Suppressor macrophage treated with lipopolysaccharide for 4 hours (primary cell): Measurements from ENCODE around the gene ZNF829.

Experiments
- DNase-seq: peaks from one replicate; pipeline ENCODE4 v3.0.0-alpha.2; 2020

The ZNF829 gene

DNA sequence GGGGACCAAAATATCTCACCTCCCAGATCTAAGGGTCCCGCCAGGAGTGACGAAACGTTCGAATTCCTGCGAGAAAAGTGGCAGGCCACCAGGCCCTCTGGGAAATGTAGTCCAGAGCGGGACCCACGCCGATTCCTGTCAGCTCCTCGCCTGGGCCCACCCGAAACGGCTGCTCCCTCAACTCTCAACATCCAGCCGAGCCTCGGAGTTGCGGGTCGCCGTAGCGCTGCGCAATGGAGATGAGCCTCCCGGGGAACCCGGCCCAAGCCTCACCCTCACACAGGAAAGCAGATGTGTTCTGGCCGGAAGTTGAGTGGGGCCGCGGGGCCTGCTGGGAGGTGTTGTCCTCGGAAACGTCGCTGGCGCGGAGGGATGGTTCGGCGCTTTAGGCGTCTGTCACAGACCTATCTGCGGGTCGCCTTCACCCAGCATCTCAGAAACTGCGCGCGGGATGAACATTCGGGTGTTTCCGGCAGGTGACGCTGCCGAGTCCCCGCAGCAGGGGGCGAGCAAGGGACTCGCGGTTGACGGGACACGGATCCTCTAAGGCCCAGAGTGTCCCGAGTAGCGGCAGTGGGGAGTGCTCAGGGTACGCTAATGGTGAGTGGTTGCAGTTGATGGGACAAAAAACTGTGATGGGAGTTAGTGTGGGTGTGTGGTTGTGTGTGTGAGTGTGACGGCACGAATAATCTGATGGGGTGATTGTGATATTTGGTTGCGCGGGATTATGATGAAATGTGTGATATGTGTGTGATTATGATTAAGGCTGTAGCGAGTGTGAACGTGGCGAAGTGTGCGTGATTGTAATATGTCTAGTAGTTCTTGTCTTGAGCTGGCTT, at the start of gene ZNF829, which contains the start of gene ZNF568:
ZNF829 (minus strand) TSS at position 300 of the 839 bp plus-strand sequence. CDS start 1,124 bp downstream, outside the sequence.
ZNF568 (plus strand) TSS at position 341 of the 839 bp plus-strand sequence. CDS start 6,439 bp downstream, outside the sequence.
- DNase-seq = peak; percentile 84

- no peak for DNase-seq
Observed at GRCh38 chr19:36963280-36963679, 47.2 kb upstream of the ZNF829 start.

DNA sequence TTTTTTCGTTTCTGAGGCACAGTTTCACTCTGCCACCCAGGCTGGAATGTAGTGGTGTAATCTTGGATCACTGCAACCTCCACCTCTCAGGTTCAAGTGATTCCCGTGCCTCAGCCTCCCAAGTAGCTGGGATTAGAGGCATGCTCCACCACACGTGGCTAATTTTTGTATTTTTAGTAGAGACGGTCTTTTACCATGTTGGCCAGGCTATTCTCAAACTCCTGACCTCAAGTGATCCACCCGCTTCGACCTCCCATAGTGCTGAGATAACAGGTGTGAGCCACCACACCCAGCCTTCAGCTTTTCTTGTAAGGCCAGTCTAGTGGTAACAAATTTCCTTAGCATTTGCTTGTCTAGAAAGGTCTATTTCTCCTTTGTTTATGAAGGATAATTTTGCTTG, 46.3 kb upstream of the ZNF829 start:
- no peak for DNase-seq

- no peak for DNase-seq
Observed at GRCh38 chr19:36950335-36951119, 34.4 kb upstream of the ZNF829 start.

DNA sequence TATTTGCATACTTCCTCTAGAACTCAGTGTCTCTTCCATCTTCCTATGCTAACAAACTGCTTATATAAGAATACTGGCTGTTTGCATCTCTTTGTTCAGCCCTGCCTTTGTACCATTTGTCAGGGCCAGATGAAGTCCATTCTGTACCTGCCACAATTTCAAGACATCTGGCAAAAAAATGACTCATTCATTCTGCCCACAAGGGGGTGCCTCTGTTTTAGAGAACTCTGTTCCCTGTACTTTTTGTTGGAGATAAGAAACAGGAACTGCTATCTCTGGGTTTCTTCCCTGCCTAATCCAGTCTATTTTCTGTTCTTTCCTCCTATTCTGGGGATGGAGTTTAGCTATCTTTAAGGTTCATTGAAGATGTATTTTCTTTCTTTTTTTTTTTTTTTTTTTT, 23.1 kb upstream of the ZNF829 start:
- no peak for DNase-seq

GRCh38 chr19:36931684-36932083, 15.6 kb upstream of the ZNF829 start:
- DNase-seq = no peak

DNA sequence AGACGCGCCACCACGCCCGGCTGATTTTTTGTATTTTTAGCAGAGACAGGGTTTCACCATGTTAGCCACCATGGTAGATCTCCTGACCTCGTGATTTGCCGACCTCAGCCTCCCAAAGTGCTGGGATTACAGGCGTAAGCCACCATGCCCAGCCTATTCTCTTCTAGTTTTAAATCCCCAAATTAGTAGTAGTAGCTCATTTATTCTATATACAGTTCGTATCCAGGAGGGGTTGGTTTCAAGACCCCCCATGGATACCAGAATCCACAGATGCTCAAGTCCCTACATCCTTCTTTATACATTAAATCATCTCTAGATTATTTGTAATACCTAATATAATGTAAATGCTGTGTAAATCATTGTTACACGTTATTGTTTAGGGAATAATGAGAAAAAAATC, 2.0 kb upstream of the ZNF829 start:
- DNase-seq = no peak

GRCh38 chr19:36916991-36917390, 900 bp upstream of the ZNF829 start:
- DNase-seq = no peak

DNA sequence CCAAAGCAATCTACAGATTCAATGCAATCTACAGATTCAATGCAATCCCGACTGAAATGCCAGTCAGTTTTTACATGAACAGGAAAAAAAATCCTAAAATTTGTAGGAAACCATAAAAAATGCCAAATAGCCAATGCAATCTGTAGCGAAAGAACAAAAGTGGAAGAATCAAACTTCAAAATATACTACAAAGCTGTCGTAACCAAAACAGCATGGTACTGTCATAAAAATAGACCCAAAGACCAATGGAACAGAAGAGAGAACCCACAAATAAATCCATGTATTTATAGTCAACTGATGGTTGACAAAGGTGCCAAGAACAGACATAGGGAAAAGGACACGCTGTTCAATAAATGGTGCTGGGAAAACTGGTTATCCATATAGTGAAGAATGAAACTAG, 17.7 kb downstream of the ZNF829 start:
- no peak for DNase-seq

DNA sequence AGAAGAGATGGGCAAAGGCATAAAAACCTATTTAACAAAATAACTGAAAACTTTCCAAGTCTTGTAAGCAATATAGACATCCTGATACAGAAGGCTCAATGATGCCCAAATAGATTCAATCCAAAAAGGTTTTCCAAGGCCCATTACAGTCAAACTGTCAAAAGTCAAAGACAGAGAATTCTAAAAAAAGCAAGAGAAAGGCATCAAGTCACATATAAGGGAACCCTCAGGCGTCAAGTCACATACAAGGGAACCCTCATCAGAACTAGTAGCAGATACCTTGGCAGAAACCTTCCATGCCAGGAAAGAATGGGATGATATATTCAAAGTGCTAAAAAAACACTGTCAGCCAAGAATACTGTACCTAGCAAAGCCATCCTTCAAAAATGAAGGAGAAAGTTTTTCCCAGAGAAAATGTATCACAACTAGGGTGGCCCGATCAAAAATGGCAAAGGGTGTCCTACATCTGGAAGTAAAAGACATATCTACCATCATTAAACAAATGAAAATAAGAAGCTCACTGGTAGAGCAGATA, 21.2 kb downstream of the ZNF829 start:
- DNase-seq = no peak

DNA sequence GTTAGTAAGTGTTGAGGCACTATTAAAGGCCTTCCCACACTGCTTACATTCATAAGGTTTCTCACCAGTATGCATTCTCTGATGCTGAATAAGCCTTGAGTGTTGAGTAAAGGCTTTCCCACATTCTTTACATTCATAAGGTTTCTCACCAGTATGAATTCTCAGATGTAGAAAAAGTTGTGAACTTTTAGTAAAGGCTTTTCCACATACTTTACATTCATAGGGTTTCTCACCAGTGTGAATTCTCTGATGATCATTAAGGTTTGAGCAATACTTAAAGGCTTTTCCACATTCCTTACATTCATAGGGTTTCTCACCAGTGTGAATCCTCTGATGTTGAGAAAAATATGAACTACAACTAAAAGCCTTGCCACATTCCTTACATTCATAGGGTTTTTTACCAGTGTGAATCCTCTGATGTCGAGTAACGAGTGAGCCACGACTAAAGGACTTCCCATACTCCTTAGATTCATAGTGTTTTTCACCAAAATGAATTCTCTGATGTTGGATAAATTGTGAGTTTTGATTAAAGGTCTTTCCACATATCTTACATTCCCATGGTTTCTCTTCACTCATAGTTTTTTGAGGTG, 24.2 kb downstream of the ZNF829 start:
- no peak for DNase-seq

- DNase-seq = no peak
Observed at GRCh38 chr19:36876993-36877938, 38.8 kb downstream of the ZNF829 start.

DNA sequence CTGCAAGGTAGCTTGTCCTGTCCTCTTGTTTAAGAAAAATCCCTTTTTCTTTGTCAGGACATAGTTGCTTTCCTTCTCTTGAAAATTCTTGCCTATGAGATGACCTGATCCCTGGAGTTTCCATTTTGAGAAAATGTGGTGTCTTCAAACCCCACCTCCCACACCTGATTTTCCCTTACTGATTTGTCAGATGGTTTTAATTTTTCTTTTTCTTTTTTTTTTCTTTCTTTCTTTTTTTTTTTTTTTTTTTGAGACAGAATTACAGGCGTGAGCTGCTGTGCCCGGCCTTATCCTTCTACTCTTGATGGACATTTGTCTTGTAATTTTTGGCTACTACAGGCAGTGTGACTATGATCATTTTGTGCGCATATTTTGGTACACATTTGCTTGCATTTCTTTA, 64.2 kb downstream of the ZNF829 start:
- DNase-seq = no peak

GRCh38 chr19:36850559-36851442, 65.3 kb downstream of the ZNF829 start, which contains the start of gene ZNF345:
TSS of gene ZNF345 (plus strand) at chr19:36850876. CDS start at chr19:36876831, 25,955 bp downstream.
- DNase-seq = peak; percentile 93

GRCh38 chr19:36849701-36850558, 66.2 kb downstream of the ZNF829 start:
- peak; percentile 92 for DNase-seq

DNA sequence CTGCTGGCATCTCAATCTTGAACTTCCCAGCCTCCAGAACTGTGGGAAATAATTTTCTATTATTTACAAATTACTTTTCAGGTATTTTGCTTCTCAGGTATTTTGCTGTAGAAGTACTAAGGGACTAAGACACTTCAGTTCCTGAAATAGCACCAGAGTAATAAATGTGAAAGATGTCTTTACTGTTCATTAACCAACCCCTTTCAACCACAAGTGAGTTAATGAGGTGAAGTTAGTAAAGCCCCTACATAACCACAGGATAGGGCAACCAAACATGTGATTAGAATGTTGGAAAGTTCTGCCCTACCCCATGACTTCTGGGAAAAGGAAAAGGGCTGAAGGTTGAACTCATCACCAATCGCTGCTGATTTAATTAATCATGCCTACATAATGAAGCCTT, 68.1 kb downstream of the ZNF829 start:
- DNase-seq = no peak

GRCh38 chr19:36838784-36839324, 77.2 kb downstream of the ZNF829 start:
- no peak for DNase-seq
